ENCODE data around the gene CHMP2A. TPM values are rescaled to one million over a fixed set of nuclear protein-coding genes. Genes with fewer than 3 reads are reported as not detected.

CHMP2A gene
- total and polyA plus RNA-seq, 2 of the 13 experiments (the other 11 are each of a cell fraction or from before 2014, with no cell fraction given): 49.7 to 55.0 TPM

DNA sequence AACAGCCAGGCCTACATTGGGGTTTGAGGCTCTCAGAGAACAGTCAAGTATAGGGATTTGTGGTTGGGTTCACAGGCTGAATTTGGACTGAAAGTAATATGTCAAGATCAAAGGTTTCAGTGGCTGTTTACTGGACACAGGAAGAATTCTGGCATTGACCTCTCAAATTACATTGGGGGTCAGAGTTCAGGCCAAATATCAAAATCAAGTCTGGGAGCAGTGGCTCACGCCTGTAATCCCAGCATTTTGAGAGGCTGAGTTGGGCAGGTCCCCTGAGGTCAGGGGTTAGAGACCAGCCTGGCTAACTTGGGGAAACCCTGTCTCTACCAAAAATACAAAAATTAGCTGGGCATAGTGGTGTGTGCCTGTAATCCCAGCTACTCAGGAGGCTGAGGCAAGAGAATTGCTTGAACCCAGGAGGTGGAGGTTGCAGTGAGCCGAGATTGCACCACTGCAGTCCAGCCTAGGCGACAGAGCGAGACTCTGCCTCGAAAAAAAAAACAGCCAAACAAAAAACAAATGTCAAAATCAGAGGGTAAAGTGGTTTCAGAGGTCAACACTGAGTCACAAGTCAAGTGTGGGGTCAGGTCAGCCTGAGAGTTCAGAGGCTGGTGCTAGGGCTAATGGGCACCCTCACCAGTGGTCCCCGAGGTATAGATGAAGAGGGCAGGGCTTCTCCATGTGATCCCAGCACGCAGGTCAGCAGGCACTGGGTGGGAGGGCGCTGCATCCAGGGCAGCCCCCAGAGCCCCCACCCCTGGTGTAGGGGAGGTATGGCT lies 44.6 kb downstream of the CHMP2A start (continued):
- TF ChIP-seq, protein P1, sequence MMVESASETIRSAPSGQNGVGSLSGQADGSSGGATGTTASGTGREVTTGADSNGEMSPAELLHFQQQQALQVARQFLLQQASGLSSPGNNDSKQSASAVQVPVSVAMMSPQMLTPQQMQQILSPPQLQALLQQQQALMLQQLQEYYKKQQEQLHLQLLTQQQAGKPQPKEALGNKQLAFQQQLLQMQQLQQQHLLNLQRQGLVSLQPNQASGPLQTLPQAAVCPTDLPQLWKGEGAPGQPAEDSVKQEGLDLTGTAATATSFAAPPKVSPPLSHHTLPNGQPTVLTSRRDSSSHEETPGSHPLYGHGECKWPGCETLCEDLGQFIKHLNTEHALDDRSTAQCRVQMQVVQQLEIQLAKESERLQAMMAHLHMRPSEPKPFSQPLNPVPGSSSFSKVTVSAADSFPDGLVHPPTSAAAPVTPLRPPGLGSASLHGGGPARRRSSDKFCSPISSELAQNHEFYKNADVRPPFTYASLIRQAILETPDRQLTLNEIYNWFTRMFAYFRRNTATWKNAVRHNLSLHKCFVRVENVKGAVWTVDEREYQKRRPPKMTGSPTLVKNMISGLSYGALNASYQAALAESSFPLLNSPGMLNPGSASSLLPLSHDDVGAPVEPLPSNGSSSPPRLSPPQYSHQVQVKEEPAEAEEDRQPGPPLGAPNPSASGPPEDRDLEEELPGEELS (CRISPR knock-in tag; IDR thresholded peaks at IDR 0.05): peak; percentile 77
- TF ChIP-seq ZNF790 (CRISPR knock-in tag; IDR thresholded peaks at IDR 0.05; ENCODE audit: borderline replicate concordance) (peak; percentile 18; the same call in 1 of the 2 replicates), NFIB (CRISPR knock-in tag; IDR thresholded peaks at IDR 0.05; ENCODE audit: borderline replicate concordance) (no peak), MED1 (CRISPR knock-in tag; IDR thresholded peaks at IDR 0.05) (peak; percentile 24; the same call in 1 of the 2 replicates), ZNF558 (CRISPR knock-in tag; IDR thresholded peaks at IDR 0.05; ENCODE audit: borderline replicate concordance) (peak; percentile 56; the same call in 1 of the 2 replicates), HDAC2 (CRISPR knock-in tag; IDR thresholded peaks at IDR 0.05) (peak; percentile 51; the same call in 1 of the 2 replicates), JUNB (CRISPR knock-in tag; IDR thresholded peaks at IDR 0.05; ENCODE audit: borderline replicate concordance) (peak; percentile 74), FOSL1 (CRISPR knock-in tag; IDR thresholded peaks at IDR 0.05; ENCODE audit: borderline replicate concordance) (peak; percentile 79), NR2C2 (CRISPR knock-in tag; IDR thresholded peaks at IDR 0.05; ENCODE audit: borderline replicate concordance) (peak; percentile 90), ELF4 (CRISPR knock-in tag; IDR thresholded peaks at IDR 0.05; ENCODE audit: borderline replicate concordance) (no peak), ZSCAN29 (CRISPR knock-in tag; conservative IDR thresholded peaks at IDR 0.05) (0 out of 2 replicates have a peak, but pooled peaks have one; percentile 52), KDM3A (CRISPR knock-in tag; IDR thresholded peaks at IDR 0.05; ENCODE audit: low read depth) (0 out of 2 replicates have a peak, but pooled peaks have one; percentile 29)
- TF ChIP-seq, protein P2, sequence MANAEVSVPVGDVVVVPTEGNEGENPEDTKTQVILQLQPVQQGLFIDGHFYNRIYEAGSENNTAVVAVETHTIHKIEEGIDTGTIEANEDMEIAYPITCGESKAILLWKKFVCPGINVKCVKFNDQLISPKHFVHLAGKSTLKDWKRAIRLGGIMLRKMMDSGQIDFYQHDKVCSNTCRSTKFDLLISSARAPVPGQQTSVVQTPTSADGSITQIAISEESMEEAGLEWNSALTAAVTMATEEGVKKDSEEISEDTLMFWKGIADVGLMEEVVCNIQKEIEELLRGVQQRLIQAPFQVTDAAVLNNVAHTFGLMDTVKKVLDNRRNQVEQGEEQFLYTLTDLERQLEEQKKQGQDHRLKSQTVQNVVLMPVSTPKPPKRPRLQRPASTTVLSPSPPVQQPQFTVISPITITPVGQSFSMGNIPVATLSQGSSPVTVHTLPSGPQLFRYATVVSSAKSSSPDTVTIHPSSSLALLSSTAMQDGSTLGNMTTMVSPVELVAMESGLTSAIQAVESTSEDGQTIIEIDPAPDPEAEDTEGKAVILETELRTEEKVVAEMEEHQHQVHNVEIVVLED (CRISPR knock-in tag; IDR thresholded peaks at IDR 0.05; ENCODE audit: borderline replicate concordance): peak; percentile 61; the same call in 1 of the 2 replicates
- TF ChIP-seq, protein P3, sequence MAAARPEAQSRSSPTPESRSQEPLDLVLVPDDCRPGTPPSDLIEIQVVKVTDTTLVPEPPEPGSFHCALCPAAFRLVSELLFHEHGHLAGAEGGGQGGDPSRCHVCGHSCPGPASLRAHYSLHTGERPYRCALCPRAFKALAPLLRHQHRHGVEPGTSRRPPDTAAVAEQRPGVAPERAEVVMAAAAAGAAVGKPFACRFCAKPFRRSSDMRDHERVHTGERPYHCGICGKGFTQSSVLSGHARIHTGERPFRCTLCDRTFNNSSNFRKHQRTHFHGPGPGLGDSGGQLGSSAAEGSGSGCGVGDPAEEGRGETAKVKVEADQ (CRISPR knock-in tag; IDR thresholded peaks at IDR 0.05; ENCODE audit: borderline replicate concordance): 0 out of 2 replicates have a peak, but pooled peaks have one; percentile 37
- TF ChIP-seq, protein P4, sequence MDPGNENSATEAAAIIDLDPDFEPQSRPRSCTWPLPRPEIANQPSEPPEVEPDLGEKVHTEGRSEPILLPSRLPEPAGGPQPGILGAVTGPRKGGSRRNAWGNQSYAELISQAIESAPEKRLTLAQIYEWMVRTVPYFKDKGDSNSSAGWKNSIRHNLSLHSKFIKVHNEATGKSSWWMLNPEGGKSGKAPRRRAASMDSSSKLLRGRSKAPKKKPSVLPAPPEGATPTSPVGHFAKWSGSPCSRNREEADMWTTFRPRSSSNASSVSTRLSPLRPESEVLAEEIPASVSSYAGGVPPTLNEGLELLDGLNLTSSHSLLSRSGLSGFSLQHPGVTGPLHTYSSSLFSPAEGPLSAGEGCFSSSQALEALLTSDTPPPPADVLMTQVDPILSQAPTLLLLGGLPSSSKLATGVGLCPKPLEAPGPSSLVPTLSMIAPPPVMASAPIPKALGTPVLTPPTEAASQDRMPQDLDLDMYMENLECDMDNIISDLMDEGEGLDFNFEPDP (CRISPR knock-in tag; conservative IDR thresholded peaks at IDR 0.05): 0 out of 2 replicates have a peak, but pooled peaks have one; percentile 12
- TF ChIP-seq, protein P5, sequence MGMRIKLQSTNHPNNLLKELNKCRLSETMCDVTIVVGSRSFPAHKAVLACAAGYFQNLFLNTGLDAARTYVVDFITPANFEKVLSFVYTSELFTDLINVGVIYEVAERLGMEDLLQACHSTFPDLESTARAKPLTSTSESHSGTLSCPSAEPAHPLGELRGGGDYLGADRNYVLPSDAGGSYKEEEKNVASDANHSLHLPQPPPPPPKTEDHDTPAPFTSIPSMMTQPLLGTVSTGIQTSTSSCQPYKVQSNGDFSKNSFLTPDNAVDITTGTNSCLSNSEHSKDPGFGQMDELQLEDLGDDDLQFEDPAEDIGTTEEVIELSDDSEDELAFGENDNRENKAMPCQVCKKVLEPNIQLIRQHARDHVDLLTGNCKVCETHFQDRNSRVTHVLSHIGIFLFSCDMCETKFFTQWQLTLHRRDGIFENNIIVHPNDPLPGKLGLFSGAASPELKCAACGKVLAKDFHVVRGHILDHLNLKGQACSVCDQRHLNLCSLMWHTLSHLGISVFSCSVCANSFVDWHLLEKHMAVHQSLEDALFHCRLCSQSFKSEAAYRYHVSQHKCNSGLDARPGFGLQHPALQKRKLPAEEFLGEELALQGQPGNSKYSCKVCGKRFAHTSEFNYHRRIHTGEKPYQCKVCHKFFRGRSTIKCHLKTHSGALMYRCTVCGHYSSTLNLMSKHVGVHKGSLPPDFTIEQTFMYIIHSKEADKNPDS (CRISPR knock-in tag; IDR thresholded peaks at IDR 0.05): no peak
- TF ChIP-seq, protein P6, sequence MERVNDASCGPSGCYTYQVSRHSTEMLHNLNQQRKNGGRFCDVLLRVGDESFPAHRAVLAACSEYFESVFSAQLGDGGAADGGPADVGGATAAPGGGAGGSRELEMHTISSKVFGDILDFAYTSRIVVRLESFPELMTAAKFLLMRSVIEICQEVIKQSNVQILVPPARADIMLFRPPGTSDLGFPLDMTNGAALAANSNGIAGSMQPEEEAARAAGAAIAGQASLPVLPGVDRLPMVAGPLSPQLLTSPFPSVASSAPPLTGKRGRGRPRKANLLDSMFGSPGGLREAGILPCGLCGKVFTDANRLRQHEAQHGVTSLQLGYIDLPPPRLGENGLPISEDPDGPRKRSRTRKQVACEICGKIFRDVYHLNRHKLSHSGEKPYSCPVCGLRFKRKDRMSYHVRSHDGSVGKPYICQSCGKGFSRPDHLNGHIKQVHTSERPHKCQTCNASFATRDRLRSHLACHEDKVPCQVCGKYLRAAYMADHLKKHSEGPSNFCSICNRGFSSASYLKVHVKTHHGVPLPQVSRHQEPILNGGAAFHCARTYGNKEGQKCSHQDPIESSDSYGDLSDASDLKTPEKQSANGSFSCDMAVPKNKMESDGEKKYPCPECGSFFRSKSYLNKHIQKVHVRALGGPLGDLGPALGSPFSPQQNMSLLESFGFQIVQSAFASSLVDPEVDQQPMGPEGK (CRISPR knock-in tag; IDR thresholded peaks at IDR 0.05): peak; percentile 70
